Amniotic epithelial cell (primary cell): ENCODE data around the gene KLHDC7B.
"Not testable (repeated sequence)": the region's sequence is repeated elsewhere in the genome, so short reads cannot be mapped to it uniquely, and the experiment has no call there.

Source experiments
- DNase-seq: peaks from one replicate; pipeline ENCODE4 v3.0.0-alpha.2; 2010; ENCODE audit warnings: low read depth

KLHDC7B gene

GRCh38 chr22:50517495-50518260, 28.0 kb upstream of the KLHDC7B start:
- no peak for DNase-seq

GRCh38 chr22:50518606-50519005, 27.1 kb upstream of the KLHDC7B start:
- no peak for DNase-seq

- no peak for DNase-seq
These were observed 26.5 kb upstream of the KLHDC7B start for GRCh38 chr22:50519151-50519550.

- DNase-seq: not testable (repeated sequence)
These were observed 25.5 kb upstream of the KLHDC7B start for GRCh38 chr22:50520184-50520583.

- no peak for DNase-seq
These were observed 24.8 kb upstream of the KLHDC7B start for GRCh38 chr22:50520826-50521453.

GRCh38 chr22:50521710-50522109, 24.0 kb upstream of the KLHDC7B start:
- no peak for DNase-seq

- no peak for DNase-seq
These were observed 23.4 kb upstream of the KLHDC7B start for GRCh38 chr22:50522208-50522805.

DNA sequence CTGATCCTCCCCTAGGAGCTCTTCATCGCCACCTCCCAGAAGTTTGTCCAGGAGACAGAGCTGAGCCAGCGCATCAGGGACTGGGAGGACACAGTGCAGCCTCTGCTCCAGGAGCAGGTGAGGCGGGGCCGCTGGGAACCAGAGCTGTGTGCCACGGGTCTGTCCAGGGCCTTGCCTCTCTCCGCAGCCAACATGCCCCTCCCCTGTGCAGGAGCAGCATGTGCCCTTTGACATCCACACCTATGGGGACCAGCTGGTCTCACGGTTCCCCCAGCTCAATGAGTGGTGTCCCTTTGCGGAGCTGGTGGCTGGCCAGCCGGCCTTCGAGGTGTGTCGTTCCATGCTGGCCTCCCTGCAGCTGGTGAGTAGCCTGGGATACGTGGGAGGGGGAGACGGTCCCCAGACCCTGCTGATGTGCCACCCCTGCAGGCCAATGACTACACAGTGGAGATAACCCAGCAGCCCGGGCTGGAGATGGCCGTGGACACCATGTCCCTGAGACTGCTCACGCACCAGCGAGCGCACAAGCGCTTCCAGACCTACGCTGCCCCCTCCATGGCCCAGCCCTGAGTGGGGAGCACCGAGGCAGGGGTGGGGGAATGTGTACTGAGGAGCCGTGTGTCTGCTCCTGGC, 22.8 kb upstream of the KLHDC7B start:
- DNase-seq: no peak

DNA sequence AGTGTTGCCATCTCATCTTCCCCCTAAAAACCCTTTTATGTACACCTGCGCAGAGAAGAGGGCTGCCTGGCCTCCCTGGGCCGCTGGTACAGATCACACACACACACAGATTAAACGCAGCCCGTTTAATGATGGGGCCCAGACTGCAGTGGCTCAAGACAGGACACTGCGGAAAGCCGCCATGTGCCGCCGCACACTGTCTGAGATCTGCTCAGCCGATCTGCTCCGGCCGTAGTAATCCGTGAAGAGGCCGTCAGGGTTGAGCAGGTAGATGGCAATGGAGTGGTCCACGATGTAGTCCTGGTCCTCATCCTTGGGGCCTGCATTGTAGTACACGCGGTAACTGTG, 22.3 kb upstream of the KLHDC7B start:
- DNase-seq: no peak

DNA sequence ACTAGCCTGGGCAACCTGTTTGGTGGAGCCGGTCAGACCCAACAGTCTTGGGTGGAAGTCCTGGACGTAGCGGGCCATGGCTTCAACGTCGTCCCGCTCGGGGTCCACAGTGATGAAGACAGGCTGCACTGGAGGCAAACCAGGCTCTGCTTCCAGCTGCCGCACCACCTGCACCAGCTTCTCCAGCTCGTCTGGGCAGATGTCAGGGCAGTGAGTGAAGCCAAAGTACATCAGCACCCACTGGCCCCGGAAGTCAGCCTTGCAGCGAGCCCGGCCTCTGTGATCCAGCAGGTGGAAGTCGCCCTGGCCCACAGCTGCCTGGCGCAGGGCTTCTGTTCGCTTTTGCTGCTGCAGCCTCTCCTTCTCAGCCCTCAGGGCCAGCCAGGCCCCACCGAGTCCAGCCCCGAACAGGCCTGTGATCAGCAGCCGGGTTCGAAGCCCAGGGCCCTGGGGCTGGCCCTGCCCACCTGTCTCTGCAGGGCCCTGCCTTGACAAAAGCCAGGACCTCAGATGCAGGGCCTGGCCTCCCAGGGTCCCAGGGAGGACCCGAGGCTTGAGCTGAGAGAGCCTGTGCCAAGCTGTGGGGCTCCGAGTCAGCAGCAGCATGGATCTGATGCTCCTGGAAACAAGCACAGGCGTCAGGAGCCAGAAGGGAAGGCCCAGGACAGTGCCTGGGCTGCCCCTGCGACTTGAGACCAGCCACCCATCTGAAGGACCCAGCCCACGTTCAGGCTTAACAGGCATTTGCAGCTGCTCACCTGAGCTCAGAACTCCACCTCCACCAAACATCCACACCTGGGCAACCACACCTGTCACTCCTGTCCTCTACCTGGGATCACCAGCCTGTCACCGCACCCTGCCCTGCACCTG, 21.7 kb upstream of the KLHDC7B start:
- no peak for DNase-seq

DNA sequence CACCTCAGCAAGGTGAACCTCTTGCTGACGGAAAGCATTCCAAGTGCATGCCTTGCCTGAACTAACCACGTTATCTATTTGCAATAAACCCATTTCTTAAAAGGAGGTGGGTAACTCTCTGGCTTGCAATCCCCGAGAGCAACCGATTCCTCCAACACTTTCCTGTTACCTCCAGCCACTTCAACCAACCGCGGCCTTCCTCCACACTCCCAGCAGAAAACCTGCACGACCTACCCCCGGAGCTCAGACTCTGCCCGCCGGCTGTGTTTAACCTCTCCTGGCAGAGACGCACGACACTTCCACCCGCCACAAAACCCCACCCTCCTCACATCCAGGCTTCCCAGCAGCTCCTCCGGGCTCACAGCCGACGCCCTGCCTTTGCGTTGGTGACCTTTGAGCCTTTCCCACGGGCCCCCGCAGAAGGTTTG, 21.0 kb upstream of the KLHDC7B start:
- DNase-seq: no peak

DNA sequence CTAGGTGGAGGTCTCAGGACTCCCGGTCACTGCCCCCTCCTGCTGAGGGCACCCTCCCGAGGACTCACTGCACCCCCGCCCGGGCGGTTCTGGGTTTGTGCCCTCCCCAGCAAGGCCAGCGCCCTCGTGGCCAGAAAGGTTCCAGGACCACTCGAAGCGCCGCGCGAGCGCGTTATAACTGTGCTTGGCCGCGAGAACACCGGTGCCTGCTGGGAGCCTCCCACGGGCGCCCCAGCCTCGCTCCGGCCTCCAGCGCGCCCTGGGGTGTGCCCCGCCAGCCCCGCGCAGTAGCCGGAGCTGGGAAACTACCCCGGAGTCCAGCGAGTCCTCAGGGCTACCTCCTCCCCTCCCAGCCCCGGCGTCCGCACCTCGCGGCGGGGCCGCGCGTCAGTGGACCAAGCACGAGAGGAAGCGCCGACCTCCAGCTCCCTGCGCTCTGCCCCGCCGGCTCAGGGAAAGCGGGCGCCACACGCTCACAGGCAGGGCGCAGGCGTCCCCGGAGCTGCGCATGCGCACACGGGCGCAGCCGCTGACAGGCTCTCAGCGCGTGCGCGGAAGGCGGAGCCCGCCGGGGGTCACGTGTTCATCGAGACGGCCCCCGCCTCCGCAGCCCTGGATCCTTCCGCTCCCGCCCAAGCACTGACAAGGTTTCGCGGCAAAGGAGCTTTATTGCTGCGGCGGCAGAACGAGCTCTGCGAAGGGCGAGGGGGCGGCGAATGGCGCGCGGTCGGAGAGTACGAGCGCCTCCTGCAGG, 20.4 kb upstream of the KLHDC7B start, which contains the start of gene SCO2:
Gene SCO2, minus strand, starts transcription at position 495 of the 754 bp plus-strand sequence. CDS start 1,187 bp downstream, outside the sequence.
- peak; percentile 96 for DNase-seq

- DNase-seq: no peak
These were observed 19.9 kb upstream of the KLHDC7B start for GRCh38 chr22:50525858-50526107.

- DNase-seq: peak; percentile 64
These were observed 19.4 kb upstream of the KLHDC7B start for GRCh38 chr22:50526108-50526833.

DNA sequence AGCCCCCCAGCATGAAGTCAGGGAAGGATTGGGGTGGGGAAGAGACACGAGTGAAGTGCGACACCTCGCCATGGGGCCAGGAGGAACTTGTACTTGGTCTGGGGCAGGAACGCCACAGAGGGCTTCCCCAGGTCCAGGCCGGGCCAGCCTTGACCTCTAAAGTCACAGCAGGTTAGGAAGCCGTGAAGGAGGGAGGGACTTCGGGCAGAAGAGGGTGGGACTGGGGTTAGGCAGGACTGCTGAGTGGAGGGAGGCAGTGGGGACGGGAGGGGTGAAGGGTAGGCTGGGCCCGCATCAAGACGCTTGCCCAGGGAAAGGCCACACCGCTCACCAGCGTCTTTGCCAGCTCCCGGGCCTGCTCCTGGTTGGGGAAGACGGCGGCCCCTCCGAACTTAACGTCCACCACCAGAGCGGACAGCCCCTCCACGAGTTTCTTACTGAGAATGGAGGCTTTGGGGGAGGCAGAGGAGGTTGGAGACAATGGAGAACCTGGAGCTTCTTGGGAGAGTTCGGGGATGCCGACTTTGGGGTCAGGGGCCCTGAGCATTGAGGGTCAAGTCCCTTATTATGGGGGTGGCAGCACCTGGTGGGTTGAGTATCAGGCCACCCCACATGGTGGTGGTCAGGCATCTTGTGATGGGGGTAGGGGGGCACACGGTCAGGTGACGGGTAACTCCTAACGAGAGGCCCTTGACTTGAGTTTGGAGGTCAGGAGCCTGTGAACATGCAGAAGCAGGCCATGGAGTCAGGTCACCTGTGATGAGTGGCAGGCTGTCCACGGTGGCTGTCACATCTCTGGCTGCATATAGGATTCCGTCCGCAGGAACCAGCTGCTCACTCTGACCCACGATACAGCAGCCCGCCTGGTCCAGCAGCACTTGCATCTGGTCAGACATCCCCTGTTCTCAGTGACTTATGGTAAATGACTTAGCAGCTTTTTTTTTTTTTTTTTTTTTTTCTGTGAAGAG, 18.6 kb upstream of the KLHDC7B start:
- peak; percentile 65 for DNase-seq

DNA sequence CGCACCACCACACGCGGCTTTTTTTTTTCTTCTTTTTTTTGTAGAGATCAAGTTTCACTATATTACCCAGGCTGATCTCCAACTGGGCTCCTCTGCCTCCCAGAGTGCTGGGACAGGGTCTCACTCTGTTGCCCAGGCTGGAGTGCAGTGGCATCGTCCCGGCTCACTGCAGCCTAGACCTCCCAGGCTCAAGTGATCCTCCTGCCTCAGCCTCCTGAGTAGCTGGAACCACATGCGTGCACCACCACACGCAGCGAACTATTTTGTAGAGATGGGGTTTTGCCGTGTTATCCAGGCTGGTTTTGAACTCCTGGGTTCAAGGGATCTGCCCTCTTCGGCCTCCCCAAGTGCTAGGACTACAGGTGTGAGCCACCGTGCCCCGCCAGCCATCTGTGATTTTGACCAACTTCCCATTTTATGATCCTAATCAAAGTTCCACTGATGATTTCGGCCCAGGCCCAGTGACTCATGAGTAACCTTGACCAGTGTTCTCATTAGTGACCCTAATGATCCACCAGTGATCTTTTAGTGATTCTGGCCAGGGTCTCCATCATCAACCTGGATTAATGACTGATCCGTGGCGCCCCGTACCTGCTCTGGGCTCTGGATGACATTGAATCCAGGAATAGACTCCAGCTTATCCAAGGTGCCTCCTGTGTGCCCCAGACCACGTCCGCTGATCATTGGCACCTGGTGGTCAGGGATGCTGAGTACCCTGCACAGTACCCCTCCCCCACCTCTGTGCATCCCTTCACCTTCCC, 17.6 kb upstream of the KLHDC7B start:
- DNase-seq: no peak

GRCh38 chr22:50528682-50529415, 16.9 kb upstream of the KLHDC7B start:
- no peak for DNase-seq

DNA sequence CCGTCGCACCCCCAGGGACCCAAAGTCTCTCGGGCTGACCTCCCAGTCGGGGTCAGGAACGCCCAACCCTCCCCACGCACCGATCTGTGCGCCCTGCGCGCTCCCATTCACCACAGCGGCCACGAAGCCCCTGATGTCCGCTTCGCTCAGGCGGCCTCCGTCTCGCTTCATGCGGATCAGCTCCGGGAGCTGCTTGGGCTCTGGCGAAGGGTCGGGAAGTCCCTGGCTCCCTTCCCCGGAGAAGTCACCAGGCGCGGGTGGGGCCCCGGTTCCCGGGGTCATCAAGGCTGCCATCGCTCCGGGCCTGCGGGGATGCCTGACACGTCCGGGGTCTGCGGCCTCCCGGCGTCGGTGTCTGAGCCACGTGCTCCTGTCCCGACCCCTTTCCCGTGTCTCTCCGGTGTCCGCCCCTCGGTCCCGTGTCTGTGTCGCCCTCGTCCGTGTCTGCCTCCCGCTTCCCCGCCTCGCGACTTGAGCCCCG, 16.2 kb upstream of the KLHDC7B start:
- no peak for DNase-seq
